ENCODE data around the gene ZNF787.

- TF ChIP-seq POLR2AphosphoS5 (IDR thresholded peaks at IDR 0.05): no peak
- no peak for TF ChIP-seq POLR2A (IDR thresholded peaks at IDR 0.05)
Observed at GRCh38 chr19:56159009-56159559, 38.0 kb upstream of the ZNF787 start.

Data from spleen (tissue), 3 donors.